Left kidney (tissue), 2 donors: ENCODE measurements around the gene GSTO2. TPM values are rescaled to one million over a fixed set of nuclear protein-coding genes. Genes with fewer than 3 reads are reported as not detected.

Source experiments
- DNase-seq: peaks from one replicate; pipeline ENCODE4 v3.0.0-alpha.2; 2013
- polyA plus RNA-seq: library from polyadenylated mRNA; unstranded; fragments of 120-200 nt; gene quantifications from one replicate; pipeline ENCODE4 v1.2.1, GENCODE V29; 2013; ENCODE audit not compliant: insufficient read length

The GSTO2 gene
- polyA plus RNA-seq, 1 donor, result 52.8 TPM

- DNase-seq, result no peak
Measured at GRCh38 chr10:104253106-104253505, 15.9 kb upstream of the GSTO2 start.

DNA sequence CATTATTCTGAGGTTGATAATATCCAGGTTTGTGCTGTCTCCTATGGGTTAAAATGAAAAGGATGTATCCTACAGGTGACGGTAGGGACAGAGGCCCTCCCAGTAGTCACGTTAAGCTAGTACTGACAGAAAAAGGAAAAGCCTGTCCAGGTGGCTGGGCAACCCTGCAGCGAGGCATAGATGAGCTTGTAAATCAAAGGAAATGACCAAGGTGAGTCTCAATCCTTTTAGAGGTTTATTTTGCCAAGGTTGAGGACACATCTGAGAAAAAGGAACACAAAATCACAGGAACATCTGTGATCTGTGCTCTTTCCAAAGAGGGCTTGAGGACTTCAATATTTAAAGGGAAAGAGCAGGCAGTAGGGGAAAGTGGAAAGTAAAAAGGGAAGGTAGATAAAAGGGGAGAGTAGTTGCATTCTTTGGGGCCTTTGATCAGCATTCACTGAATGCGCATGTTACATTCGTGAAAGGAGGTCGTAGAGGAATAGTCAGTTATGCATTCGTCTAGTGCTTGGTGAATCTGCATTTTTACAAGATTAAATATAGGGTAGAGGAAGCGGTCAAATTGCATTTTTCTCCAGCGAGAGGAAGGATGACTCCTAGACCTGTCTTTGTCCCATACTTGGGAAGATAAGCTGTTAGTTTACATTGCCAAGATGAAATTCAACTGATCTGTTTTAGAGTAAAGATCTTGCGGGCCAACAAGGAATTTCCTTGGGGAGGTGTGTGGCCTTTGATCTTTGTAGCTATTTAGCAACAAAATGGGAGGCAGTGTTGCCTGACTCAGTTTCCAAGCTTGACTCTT, 15.2 kb upstream of the GSTO2 start:
- DNase-seq, result no peak

DNA sequence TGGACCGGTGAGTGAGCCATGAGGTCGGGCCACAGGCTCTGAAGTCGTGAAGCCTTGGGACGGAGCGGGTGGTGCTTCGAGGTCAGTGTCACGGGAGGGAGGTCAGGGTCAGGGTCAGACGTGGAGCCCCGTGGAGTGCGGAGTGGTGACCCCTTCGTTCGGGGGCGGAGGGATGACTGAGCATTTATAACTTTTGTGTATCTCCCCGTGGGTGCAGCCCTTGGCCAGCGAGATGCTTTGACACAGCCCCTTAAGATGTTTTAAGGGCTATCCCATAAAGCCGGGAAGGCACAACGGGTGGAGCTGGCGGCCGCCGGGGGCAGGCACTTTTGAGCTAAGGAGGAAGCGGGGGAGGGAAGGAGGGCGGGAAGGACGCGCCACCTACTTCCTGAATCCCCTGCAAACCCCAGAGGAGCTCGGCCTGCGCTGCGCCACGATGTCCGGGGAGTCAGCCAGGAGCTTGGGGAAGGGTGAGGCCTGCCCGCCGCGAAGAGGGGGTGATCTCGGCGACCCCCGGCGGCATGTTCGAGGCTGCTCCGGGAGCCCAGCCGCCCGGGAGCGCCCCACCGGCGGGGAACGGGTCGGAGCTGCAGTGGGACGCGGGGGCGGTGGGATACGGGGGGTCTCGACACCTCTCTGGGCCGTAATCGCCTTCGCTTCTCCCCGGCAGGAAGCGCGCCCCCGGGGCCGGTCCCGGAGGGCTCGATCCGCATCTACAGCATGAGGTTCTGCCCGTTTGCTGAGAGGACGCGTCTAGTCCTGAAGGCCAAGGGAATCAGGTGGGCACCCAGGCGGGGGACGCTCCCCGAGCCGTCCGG, 14.3 kb upstream of the GSTO2 start, which contains the start of gene GSTO1:
Gene GSTO1, plus strand, starts transcription at position 400 of the 818 bp plus-strand sequence. Its CDS starts 37 bp downstream, at position 437.
- DNase-seq, result peak; percentile 65

DNA sequence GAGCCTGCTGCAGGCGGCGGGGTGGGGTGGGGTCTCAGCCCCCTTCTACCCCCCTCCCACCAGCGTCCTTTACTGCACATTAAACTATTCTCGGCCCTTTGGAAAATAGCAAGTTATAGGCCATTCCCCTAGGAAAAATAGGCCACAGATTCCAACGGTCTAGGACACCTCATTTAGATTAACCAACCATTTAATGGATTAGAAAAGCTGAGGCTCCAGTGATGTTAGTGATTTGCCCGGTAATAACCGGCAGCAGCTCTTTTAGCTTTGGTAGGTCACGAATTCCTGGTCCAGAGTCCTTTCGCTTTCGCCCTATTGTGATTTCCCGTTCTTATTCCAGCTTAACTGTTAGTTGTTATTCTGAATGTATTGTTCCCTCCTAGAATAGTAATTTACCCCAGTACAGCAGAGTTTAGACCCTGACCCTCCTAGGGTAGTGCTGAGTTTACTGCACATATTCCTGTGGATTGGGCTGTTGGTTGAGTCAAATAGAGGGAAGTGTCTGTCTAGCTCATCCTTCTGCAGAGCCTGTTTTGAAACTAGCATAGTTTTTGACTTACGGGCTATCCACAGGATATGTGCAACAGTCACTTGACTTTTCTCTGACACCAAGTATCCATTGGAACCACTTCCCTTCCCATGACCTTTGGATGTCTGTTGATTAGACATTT, 13.5 kb upstream of the GSTO2 start:
- DNase-seq, result no peak

GRCh38 chr10:104256335-104256961, 12.5 kb upstream of the GSTO2 start:
- DNase-seq, result no peak

- no peak for DNase-seq
Measured at GRCh38 chr10:104257235-104257634, 11.7 kb upstream of the GSTO2 start.

- DNase-seq, result no peak
Measured at GRCh38 chr10:104258209-104258608, 10.8 kb upstream of the GSTO2 start.

DNA sequence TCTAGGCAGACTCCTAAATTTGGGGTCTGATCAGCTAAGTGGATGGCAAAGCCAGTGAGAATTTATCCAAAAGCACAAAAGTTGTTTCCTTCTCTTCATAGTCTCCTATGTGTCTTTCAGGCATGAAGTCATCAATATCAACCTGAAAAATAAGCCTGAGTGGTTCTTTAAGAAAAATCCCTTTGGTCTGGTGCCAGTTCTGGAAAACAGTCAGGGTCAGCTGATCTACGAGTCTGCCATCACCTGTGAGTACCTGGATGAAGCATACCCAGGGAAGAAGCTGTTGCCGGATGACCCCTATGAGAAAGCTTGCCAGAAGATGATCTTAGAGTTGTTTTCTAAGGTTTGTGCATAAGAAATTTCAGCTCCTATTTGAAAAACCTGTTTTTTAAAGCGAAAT, 9.5 kb upstream of the GSTO2 start:
- DNase-seq, result no peak

- DNase-seq, result no peak
Measured at GRCh38 chr10:104259999-104260774, 8.8 kb upstream of the GSTO2 start.

GRCh38 chr10:104260775-104261115, 8.2 kb upstream of the GSTO2 start:
- no peak for DNase-seq

GRCh38 chr10:104262055-104262454, 6.9 kb upstream of the GSTO2 start:
- no peak for DNase-seq

GRCh38 chr10:104264783-104265182, 4.2 kb upstream of the GSTO2 start:
- DNase-seq, result no peak

DNA sequence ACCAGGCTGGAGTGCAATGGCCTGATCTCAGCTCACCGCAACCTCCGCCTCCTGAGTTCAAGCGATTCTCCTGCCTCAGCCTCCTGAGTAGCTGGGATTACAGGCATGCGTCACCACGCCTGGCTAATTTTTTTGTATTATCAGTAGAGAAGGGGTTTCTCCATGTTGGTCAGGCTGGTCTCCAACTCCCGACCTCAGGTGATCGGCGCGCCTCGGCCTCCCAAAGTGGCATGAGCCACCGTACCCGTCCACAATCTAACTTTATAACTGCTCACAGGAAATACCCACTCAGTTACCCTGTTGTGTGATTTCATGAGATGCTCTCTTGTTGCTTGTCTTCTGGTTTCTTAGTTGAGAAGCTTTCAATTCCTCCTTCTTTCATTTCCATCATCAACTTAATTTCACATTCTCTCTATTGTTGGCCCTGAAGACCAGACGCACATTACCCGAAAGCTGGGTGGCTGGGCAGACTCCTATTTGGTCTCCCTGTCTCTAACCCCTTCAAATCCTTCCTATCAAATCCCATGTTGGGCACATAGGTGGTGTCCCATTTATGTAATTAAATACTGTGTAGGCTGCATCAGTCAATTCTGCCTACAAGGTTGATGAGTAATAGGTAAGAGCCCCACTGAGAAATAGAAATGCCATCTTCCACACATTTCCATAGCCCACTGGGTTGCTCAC, 1.1 kb upstream of the GSTO2 start:
- no peak for DNase-seq

- no peak for DNase-seq
Measured at GRCh38 chr10:104268405-104268712, 625 bp upstream of the GSTO2 start.

GRCh38 chr10:104273286-104273685, 4.3 kb downstream of the GSTO2 start:
- no peak for DNase-seq

- no peak for DNase-seq
Measured at GRCh38 chr10:104273899-104274575, 5.1 kb downstream of the GSTO2 start.

DNA sequence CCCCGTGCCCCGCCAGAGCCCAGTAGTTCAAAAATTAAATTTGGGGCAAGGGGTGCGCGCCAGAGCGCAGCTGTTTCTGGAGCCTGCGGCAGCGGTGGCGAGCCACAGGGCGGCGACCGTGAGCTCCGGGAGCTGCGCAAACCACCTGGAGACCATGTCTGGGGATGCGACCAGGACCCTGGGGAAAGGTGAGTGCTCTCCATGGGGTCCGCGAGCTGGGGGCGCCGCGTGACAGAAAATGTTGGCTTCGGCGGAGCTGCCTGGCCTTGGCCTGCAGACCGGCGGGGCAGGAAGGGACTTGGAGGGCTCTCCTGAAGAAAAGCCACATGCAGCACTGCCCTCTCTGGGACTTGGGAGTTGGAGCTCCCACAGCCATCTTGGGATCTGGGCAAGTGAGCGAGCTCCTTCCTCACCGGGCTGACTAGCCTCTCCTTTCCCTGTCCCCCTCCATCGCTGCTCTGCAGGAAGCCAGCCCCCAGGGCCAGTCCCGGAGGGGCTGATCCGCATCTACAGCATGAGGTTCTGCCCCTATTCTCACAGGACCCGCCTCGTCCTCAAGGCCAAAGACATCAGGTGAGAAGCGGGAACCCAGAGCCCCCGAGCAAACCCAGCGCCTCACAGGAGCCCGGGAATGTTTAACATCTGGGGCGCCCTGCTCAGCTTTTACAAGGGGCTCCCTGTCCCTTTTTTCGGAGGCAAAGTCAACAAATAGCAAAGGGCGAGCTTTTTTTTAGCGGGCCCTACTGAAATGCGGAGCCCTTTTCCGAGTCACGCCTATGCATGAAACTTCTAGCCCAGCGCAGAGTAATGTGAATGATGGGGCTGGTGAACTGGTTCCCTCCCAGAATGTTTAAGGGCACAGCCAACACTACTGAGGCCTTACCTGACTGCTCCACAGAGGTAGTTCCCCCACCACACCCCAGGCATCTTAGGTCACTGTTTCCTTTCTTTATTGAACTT, 6.1 kb downstream of the GSTO2 start:
- DNase-seq, result peak; percentile 51

DNA sequence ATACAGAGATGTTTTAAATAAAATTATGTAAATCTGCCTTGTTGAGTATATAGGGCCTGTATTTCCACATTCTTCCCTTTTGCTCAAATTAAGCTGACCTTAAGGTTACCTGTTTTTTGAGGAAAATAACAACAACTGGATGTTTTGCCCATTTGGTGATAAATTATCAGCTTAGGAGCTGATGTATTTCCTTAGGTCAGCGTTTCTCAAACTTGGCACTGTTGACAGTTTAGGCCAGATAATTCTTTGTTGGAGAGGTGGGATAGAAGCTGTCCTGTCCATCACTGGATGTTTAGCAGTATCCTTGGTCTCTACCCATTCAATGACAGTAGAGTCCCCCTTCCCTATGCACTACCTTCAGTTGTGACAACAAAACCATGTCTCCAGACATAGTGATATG, 7.2 kb downstream of the GSTO2 start:
- no peak for DNase-seq

DNA sequence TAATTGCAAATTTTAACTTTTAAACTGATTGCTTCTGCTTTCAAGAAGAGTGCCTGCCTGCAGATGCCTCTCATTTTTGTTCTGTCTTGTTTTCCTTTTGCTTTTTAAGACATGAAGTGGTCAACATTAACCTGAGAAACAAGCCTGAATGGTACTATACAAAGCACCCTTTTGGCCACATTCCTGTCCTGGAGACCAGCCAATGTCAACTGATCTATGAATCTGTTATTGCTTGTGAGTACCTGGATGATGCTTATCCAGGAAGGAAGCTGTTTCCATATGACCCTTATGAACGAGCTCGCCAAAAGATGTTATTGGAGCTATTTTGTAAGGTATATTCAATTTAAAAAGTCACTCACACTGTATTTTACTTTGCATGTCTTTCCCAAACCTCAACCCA, 8.8 kb downstream of the GSTO2 start:
- DNase-seq, result no peak
